HCEC 1CT (cell line): ENCODE results near the gene MAT2B.

ENCODE experiments used
- DNase-seq: peaks from one replicate; pipeline ENCODE4 v3.0.0-alpha.2; 2017

Gene MAT2B

GRCh38 chr5:163562071-163562470, 56.7 kb downstream of the MAT2B start:
- DNase-seq, result no peak

- no peak for DNase-seq
These were observed 57.7 kb downstream of the MAT2B start for GRCh38 chr5:163563112-163563511.

GRCh38 chr5:163563880-163564279, 58.5 kb downstream of the MAT2B start:
- no peak for DNase-seq

- DNase-seq, result peak; percentile 50
These were observed 59.0 kb downstream of the MAT2B start for GRCh38 chr5:163564321-163564938.

GRCh38 chr5:163565492-163565891, 60.1 kb downstream of the MAT2B start:
- DNase-seq, result no peak

- no peak for DNase-seq
These were observed 60.7 kb downstream of the MAT2B start for GRCh38 chr5:163565931-163566608.

- DNase-seq, result no peak
These were observed 61.3 kb downstream of the MAT2B start for GRCh38 chr5:163566678-163567077.

- DNase-seq, result no peak
These were observed 62.4 kb downstream of the MAT2B start for GRCh38 chr5:163567811-163568210.
